Fibroblast of lung (primary cell): Measurements from ENCODE around the gene SAE1. TPM values are rescaled to one million over a fixed set of nuclear protein-coding genes. Genes with fewer than 3 reads are reported as not detected.

Source experiments
- DNase-seq, 2 donors: peaks; one replicate each; pipeline versions ENCODE4 v3.0.0 to v3.0.0-alpha.2; 2010; ENCODE audit warnings: low read depth in 2 of 2
- H2AFZ ChIP-seq: 2 replicates; pipeline ENCODE4 v1.5.1; 2012; ENCODE audit warnings: low read length, control low read depth, inconsistent platforms
- H3K27ac ChIP-seq: 2 replicates; pipeline ENCODE4 v1.5.1; 2011; ENCODE audit warnings: low read length, control low read depth; ENCODE audit not compliant: insufficient read depth
- H3K27me3 ChIP-seq: 2 replicates; pipeline ENCODE4 v1.5.1; 2011; ENCODE audit warnings: mild to moderate bottlenecking, low read length; ENCODE audit not compliant: control insufficient read depth, insufficient read depth
- H3K36me3 ChIP-seq: 2 replicates; pipeline ENCODE4 v1.5.1; 2011; ENCODE audit warnings: low read length; ENCODE audit not compliant: control insufficient read depth, insufficient read depth
- H3K4me1 ChIP-seq: 2 replicates; pipeline ENCODE4 v1.5.1; 2011; ENCODE audit warnings: low read length; ENCODE audit not compliant: control insufficient read depth, insufficient read depth; ENCODE audit errors: extremely low read depth
- H3K4me2 ChIP-seq: 2 replicates; pipeline ENCODE4 v1.5.1; 2011; ENCODE audit warnings: low read length, control low read depth; ENCODE audit not compliant: insufficient read depth; ENCODE audit errors: extremely low read depth
- H3K4me3 ChIP-seq, 4 experiments: fragments of 200-600 bp in 1 of 4; sonication (generic) in 1 of 4; replicated peaks in 1 of 4; 2 replicates each; pipeline ENCODE4 v1.5.1; 2011 to 2016; ENCODE audit warnings: low read length in 4 of 4, low read depth in 3 of 4, mild to moderate bottlenecking in 3 of 4, control low read depth in 2 of 4, inconsistent platforms in 1 of 4, mixed read lengths in 1 of 4; ENCODE audit not compliant: insufficient read depth in 1 of 4; ENCODE audit errors: control extremely low read depth in 1 of 4
- H3K79me2 ChIP-seq: 2 replicates; pipeline ENCODE4 v1.5.1; 2012; ENCODE audit warnings: mild to moderate bottlenecking, low read length, inconsistent platforms; ENCODE audit not compliant: control insufficient read depth, insufficient read depth
- H3K9ac ChIP-seq: 2 replicates; pipeline ENCODE4 v1.5.1; 2011; ENCODE audit warnings: mild to moderate bottlenecking, low read length, control low read depth; ENCODE audit not compliant: insufficient read depth
- H3K9me3 ChIP-seq: 2 replicates; pipeline ENCODE4 v1.5.1; 2012; ENCODE audit warnings: low read depth, low read length; ENCODE audit not compliant: control insufficient read depth, insufficient read depth
- H4K20me1 ChIP-seq: 2 replicates; pipeline ENCODE4 v1.5.1; 2011; ENCODE audit warnings: low read length; ENCODE audit not compliant: control insufficient read depth, insufficient read depth; ENCODE audit errors: extremely low read depth
- EZH2 ChIP-seq: IDR thresholded peaks from 2 replicates; pipeline ENCODE4 v1.5.1; 2012; ENCODE audit warnings: low read length, control low read depth, mild to moderate bottlenecking; ENCODE audit errors: missing control alignments
- polyA plus RNA-seq, 2 donors: library from polyadenylated mRNA; depleted of rRNA in 1 of 2; stranded (reverse) in 1 of 2; unstranded in 1 of 2; fragments of >200 nt; gene quantifications; 2 replicates each; pipeline ENCODE4 v1.2.1, GENCODE V29; 2011 to 2012; ENCODE audit warnings: missing spikeins in 1 of 2
- total RNA-seq: library from RNA; depleted of rRNA; stranded (reverse); fragments of >200 nt; gene quantifications from 2 replicates; pipeline ENCODE4 v1.2.1, GENCODE V29; 2014
- TF ChIP-seq, protein P1 (sequence below), 2 donors: IDR thresholded peaks in 1 of 2; conservative IDR thresholded peaks in 1 of 2; 1 replicate in 1 of 2; 2 replicates in 1 of 2; pipeline ENCODE4 v1.5.1; 2011 to 2012; ENCODE audit warnings: low read length in 2 of 2, control low read depth in 1 of 2, inconsistent platforms in 1 of 2, low read depth in 1 of 2, mild to moderate bottlenecking in 1 of 2

The SAE1 gene
- total and polyA plus RNA-seq, 2 donors (not counting 1 experiment from before 2014, with no cell fraction given): 97.9 to 152 TPM

DNA sequence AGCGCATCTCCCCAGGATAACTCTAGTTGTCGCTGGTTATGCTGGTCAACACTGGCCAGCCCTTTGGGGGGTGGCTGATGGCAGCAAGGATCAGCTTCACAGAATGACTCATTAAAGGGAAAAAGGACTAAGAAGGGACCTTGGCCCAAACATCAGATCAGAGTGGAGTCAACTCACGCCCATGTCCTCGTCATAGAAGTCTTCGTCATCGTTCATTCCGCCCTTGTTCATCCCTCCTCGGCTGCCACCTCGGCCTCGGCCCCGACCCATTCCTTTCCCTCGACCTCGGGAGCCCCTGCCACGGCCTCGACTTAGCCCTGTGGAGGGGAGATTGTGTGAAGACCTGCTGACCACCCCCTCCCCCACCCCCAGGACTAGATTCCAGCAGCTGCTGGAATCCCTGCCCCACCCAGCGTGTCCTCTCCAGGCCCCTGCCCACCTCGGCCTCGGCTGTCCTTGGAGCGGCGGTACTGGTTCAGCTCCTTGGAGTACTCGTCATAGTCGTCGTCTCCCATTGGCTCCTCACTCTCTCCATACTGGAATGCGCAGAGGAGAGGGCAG, 45.7 kb upstream of the SAE1 start:
- Histone ChIP-seq H3K36me3 (peaks cover 26% of the 10 kb centered on the region), H2AFZ (no peak overlapping the region), H3K27me3 (no peaks in the 10 kb centered on the region), H3K4me2 (no peak overlapping the region), H3K4me3 (no peak overlapping the region), H3K4me1 (no peaks in the 10 kb centered on the region), H4K20me1 (no peaks in the 10 kb centered on the region), H3K27ac (no peak overlapping the region), H3K79me2 (no peaks in the 10 kb centered on the region), H3K9ac (no peak overlapping the region), H3K9me3 (no peaks in the 10 kb centered on the region)
- TF ChIP-seq, protein P1, sequence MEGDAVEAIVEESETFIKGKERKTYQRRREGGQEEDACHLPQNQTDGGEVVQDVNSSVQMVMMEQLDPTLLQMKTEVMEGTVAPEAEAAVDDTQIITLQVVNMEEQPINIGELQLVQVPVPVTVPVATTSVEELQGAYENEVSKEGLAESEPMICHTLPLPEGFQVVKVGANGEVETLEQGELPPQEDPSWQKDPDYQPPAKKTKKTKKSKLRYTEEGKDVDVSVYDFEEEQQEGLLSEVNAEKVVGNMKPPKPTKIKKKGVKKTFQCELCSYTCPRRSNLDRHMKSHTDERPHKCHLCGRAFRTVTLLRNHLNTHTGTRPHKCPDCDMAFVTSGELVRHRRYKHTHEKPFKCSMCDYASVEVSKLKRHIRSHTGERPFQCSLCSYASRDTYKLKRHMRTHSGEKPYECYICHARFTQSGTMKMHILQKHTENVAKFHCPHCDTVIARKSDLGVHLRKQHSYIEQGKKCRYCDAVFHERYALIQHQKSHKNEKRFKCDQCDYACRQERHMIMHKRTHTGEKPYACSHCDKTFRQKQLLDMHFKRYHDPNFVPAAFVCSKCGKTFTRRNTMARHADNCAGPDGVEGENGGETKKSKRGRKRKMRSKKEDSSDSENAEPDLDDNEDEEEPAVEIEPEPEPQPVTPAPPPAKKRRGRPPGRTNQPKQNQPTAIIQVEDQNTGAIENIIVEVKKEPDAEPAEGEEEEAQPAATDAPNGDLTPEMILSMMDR (conservative IDR thresholded peaks at IDR 0.05 in 1 of 2, IDR thresholded peaks at IDR 0.05 in 1 of 2; ENCODE audit: low read depth in 1 of 2, low read length in 2 of 2): no peak
- TF ChIP-seq EZH2: no peak
- no peak for DNase-seq

DNA sequence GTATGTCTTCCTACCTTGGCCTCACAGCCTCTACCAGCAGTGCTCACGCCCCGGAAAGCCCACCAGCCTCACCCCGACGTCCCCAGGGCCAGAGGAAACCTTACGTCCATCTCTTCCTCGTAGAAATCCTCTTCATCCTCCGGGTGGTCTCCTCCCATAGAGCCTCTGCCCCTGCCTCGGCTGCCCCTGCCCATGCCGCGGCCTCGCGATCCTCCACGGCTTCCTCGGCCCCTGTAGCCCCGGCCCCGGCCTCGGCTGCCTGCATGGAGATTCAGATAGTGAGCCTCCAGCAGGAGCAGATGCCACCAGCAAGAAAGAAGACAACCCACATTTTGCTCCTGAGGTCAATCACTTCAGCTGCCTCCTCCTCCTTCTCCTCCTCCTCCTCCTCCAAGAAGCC, 44.4 kb upstream of the SAE1 start:
- H3K79me2 ChIP-seq: no peaks in the 10 kb centered on the region
- no peak overlapping the region for H2AFZ ChIP-seq
- H3K27me3 ChIP-seq: no peaks in the 10 kb centered on the region
- DNase-seq: no peak
- H3K36me3 ChIP-seq: peaks cover 26% of the 10 kb centered on the region
- H3K4me3 ChIP-seq: no peak overlapping the region
- H3K27ac ChIP-seq: no peak overlapping the region
- no peak for TF ChIP-seq EZH2
- TF ChIP-seq, protein P1 (conservative IDR thresholded peaks at IDR 0.05 in 1 of 2, IDR thresholded peaks at IDR 0.05 in 1 of 2; ENCODE audit: low read depth in 1 of 2, low read length in 2 of 2): no peak
- no peak overlapping the region for H3K4me2 ChIP-seq
- no peak overlapping the region for H3K9ac ChIP-seq
- H3K4me1 ChIP-seq: no peaks in the 10 kb centered on the region
- H4K20me1 ChIP-seq: no peaks in the 10 kb centered on the region
- H3K9me3 ChIP-seq: no peaks in the 10 kb centered on the region

DNA sequence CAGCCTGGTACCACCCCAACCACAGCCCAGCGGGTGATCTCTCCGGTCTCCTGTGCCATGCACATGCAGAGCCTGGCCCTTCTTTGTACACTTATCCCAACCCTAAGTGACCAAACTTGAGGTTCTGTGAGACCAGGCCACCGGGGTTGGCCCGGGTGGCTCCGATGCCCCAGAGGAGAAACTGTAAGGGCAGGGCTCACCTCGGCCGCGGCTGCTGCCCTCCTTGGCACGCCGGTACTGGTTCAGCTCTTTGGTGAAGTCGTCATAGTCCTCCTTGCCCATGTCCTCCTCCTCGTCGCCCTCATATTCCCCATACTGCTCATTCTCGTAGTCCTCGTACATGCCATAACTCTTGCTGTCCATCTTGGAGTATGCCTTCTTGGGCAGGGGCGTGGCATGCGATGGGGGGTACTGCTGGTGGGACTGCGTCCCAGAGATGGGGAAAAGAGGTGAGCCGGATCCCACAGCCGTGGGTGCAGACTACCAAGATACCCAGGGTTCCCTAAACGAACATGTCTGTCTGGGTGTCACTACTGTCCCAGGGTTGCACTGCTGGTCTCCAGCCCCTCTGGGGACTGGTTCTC, 40.8 kb upstream of the SAE1 start:
- no peak overlapping the region for H2AFZ ChIP-seq
- no peak overlapping the region for H3K9ac ChIP-seq
- H3K27me3 ChIP-seq: no peaks in the 10 kb centered on the region
- no peaks in the 10 kb centered on the region for H3K4me1 ChIP-seq
- H3K4me2 ChIP-seq: no peak overlapping the region
- no peak overlapping the region for H3K27ac ChIP-seq
- H4K20me1 ChIP-seq: no peaks in the 10 kb centered on the region
- no peak for TF ChIP-seq EZH2
- TF ChIP-seq, protein P1 (conservative IDR thresholded peaks at IDR 0.05 in 1 of 2, IDR thresholded peaks at IDR 0.05 in 1 of 2; ENCODE audit: low read depth in 1 of 2, low read length in 2 of 2): no peak
- H3K4me3 ChIP-seq: no peak overlapping the region
- peaks cover 19% of the 10 kb centered on the region for H3K36me3 ChIP-seq
- peaks cover 10% of the 10 kb centered on the region for H3K79me2 ChIP-seq
- no peaks in the 10 kb centered on the region for H3K9me3 ChIP-seq
- no peak for DNase-seq
